RWPE2 (cell line): ENCODE data around the gene ACO1.

Source experiments
- ATAC-seq: fragments of 200-7000 bp; cut with Tn5 transposase; 3 replicates; pipeline ENCODE4 v1.9.1; 2021; ENCODE audit warnings: low read depth
- DNase-seq: peaks from one replicate; pipeline ENCODE4 v3.0.0-alpha.2; 2020; ENCODE audit warnings: low spot score
- H3K27ac ChIP-seq: fragments of 450-650 bp; 2 replicates; pipeline ENCODE4 v1.5.1; 2017; ENCODE audit warnings: mild to moderate bottlenecking; ENCODE audit not compliant: poor library complexity, severe bottlenecking
- H3K27me3 ChIP-seq: fragments of 250-450 bp; sonication (Bioruptor Pico); 2 replicates; pipeline ENCODE4 v1.5.1; 2021; ENCODE audit warnings: mild to moderate bottlenecking, moderate library complexity; ENCODE audit not compliant: insufficient read depth, poor library complexity, severe bottlenecking
- H3K36me3 ChIP-seq: fragments of 250-450 bp; sonication (Bioruptor Pico); 2 replicates; pipeline ENCODE4 v1.5.1; 2020; ENCODE audit warnings: low read depth, mild to moderate bottlenecking, moderate library complexity
- H3K4me1 ChIP-seq: fragments of 250-450 bp; sonication (Bioruptor Pico); 2 replicates; pipeline ENCODE4 v1.5.1; 2021; ENCODE audit warnings: mild to moderate bottlenecking, moderate library complexity; ENCODE audit not compliant: insufficient read depth, poor library complexity, severe bottlenecking
- H3K4me3 ChIP-seq: fragments of 250-450 bp; sonication (Bioruptor Pico); 2 replicates; pipeline ENCODE4 v1.5.1; 2021; ENCODE audit warnings: mild to moderate bottlenecking, moderate library complexity; ENCODE audit not compliant: severe bottlenecking
- H3K9me3 ChIP-seq: fragments of 250-450 bp; sonication (Bioruptor Pico); 2 replicates; pipeline ENCODE4 v1.5.1; 2021; ENCODE audit warnings: mild to moderate bottlenecking, moderate library complexity; ENCODE audit not compliant: severe bottlenecking
- CTCF ChIP-seq: fragments of 450-650 bp; IDR thresholded peaks from one replicate; pipeline ENCODE4 v1.5.1; 2017; ENCODE audit warnings: mild to moderate bottlenecking, moderate library complexity; ENCODE audit not compliant: poor library complexity, severe bottlenecking

ACO1 gene

GRCh38 chr9:32486839-32487562 is 102.6 kb downstream of the ACO1 start:
- Histone ChIP-seq H3K27ac (no peak overlapping the region), H3K9me3 (no peaks in the 10 kb centered on the region), H3K4me1 (no peaks in the 10 kb centered on the region), H3K36me3 (peaks cover 27% of the 10 kb centered on the region), H3K27me3 (no peaks in the 10 kb centered on the region), H3K4me3 (no peak overlapping the region)
- ATAC-seq: no peak
- no peak for DNase-seq
- no peak for TF ChIP-seq CTCF

- peaks cover 25% of the 10 kb centered on the region for H3K36me3 ChIP-seq
- TF ChIP-seq CTCF: no peak
- DNase-seq: no peak
- H3K9me3 ChIP-seq: no peaks in the 10 kb centered on the region
- no peak overlapping the region for H3K27ac ChIP-seq
- H3K4me1 ChIP-seq: no peaks in the 10 kb centered on the region
- H3K4me3 ChIP-seq: no peak overlapping the region
- H3K27me3 ChIP-seq: no peaks in the 10 kb centered on the region
- ATAC-seq: no peak
These were observed 103.5 kb downstream of the ACO1 start for GRCh38 chr9:32487981-32488380.

GRCh38 chr9:32490601-32491000 is 106.2 kb downstream of the ACO1 start:
- peaks cover 14% of the 10 kb centered on the region for H3K36me3 ChIP-seq
- no peaks in the 10 kb centered on the region for H3K27me3 ChIP-seq
- H3K9me3 ChIP-seq: no peaks in the 10 kb centered on the region
- DNase-seq (no peak), ATAC-seq (no peak)
- H3K27ac ChIP-seq: no peak overlapping the region
- TF ChIP-seq CTCF: no peak
- no peak overlapping the region for H3K4me3 ChIP-seq
- no peaks in the 10 kb centered on the region for H3K4me1 ChIP-seq

GRCh38 chr9:32497921-32498320 is 113.5 kb downstream of the ACO1 start:
- H3K27ac ChIP-seq: no peak overlapping the region
- H3K4me1 ChIP-seq: peaks cover 6% of the 10 kb centered on the region
- ATAC-seq: no peak
- DNase-seq: no peak
- TF ChIP-seq CTCF: no peak
- no peaks in the 10 kb centered on the region for H3K27me3 ChIP-seq
- no peaks in the 10 kb centered on the region for H3K9me3 ChIP-seq
- no peak overlapping the region for H3K4me3 ChIP-seq
- H3K36me3 ChIP-seq: peaks cover 10% of the 10 kb centered on the region

GRCh38 chr9:32500768-32501167 is 116.3 kb downstream of the ACO1 start:
- ATAC-seq (peak; percentile 44; the same call in 2 of the 3 replicates), DNase-seq (no peak)
- H3K9me3 ChIP-seq: no peaks in the 10 kb centered on the region
- peaks cover 10% of the 10 kb centered on the region for H3K36me3 ChIP-seq
- H3K4me3 ChIP-seq: no peak overlapping the region
- no peak for TF ChIP-seq CTCF
- H3K27me3 ChIP-seq: no peaks in the 10 kb centered on the region
- peaks cover 6% of the 10 kb centered on the region for H3K4me1 ChIP-seq
- peak overlapping the region; percentile 24 for H3K27ac ChIP-seq
